HuH-7.5 (cell line): ENCODE data around the gene PPAN.

ENCODE experiments used
- DNase-seq: peaks from one replicate; pipeline ENCODE4 v3.0.0; 2011; ENCODE audit warnings: low spot score

PPAN gene

GRCh38 chr19:10092648-10093294 lies 13.4 kb upstream of the PPAN start:
- no peak for DNase-seq

- DNase-seq = no peak
Measured at GRCh38 chr19:10093295-10094186, 12.6 kb upstream of the PPAN start.

DNA sequence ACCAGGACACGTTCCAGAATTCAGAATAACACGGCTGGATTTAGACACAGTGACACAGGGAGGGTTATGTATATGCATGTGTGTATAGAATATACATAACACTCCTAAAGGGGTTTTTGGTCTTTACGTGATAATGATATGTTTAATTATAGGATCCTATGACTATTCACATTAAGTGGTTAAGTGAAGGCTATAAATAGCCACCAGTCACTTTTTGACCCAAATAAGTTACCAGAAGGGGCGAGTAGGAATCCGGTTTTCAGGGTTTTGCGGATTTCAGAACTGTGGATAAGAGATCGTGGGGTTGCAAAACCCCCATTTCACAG lies 10.6 kb upstream of the PPAN start:
- DNase-seq = no peak

DNA sequence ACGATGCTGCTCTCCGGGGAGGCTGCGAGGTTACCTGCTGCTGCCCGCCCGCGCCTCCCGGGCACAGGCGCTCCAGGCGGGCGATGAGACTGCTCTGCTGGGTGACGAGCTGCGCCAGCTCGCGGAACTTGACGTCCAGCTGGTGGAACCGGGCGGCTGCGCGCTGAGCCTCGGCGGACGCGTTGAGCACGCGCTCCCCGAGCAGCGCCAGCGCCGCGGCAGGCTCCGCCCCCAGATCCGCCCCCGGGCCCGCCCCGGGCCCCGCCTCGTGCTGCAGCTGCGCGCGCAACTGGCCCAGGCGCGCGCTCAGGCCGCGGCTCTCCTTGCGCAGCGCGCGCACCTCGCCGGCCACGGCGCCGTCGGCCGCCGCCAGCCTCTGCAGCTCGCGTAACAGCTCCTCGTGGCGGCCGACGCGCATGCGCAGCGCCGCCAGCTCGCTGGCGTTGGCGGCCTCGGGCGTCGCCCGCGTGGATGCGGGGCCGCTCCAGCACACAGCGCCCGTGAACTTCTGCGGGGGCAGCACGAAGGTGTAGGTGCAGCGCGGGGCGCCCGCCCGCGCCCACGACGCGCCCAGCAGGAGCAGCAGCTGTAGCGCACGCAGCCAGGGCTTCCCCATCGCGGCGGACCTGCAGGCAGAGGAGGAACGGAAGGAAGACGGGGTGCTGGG lies 10.1 kb upstream of the PPAN start:
- peak; percentile 99 for DNase-seq

GRCh38 chr19:10096615-10096963 lies 9.6 kb upstream of the PPAN start:
- DNase-seq = no peak

GRCh38 chr19:10100163-10100785 lies 5.9 kb upstream of the PPAN start:
- DNase-seq = no peak

DNA sequence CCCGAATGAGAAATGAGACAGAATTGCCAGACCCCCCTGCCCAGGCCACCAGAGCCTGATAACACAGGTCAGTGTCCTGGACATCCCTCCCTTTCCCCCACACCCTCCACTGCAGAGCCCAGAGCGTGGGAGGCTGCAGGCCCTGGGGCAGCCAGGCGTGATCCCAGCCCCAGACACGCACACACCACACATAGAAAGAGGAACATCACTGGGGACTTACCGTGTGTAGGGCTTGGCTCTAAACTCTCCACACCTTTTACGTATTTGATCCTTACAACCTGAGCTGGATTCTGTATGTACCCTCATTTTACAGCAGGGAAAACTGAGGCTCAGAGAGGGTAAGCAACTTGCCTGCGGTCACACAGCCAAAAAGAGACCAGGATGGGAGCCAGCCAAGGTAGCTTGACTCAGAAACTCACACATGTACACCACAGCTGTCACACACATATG lies 3.4 kb upstream of the PPAN start:
- DNase-seq = no peak

- no peak for DNase-seq
Measured at GRCh38 chr19:10104130-10104513, 2.0 kb upstream of the PPAN start.

- no peak for DNase-seq
Measured at GRCh38 chr19:10104665-10105508, 1.3 kb upstream of the PPAN start.

DNA sequence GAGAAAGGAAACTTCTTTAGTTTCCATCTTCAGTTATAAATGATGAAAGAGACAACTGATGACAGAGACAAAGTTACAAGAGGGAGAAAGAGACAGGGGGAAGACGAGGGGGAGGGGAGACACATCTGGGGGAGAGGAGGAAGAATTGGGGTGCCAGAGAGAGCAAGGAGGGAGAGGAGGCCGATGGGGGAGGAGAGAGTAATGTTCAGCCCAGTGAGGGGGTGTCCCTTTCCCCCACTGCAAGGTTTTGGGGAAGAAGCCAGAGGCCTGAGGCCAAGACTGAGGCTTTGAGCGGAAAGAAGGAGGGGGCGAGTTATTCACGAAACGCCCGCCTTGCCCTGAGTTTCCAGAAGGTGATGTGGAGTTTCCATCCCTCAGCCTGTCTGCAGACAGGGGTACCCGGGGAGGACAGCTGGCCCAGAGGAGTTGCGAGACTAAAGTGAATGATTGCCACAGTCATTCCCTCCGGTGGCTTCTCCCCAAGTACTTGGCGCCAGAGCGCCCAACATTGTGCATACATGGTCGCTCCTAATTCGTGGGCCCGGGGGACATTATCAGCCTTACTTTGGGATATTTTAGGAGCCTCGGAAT lies 558 bp upstream of the PPAN start:
- peak; percentile 9 for DNase-seq

DNA sequence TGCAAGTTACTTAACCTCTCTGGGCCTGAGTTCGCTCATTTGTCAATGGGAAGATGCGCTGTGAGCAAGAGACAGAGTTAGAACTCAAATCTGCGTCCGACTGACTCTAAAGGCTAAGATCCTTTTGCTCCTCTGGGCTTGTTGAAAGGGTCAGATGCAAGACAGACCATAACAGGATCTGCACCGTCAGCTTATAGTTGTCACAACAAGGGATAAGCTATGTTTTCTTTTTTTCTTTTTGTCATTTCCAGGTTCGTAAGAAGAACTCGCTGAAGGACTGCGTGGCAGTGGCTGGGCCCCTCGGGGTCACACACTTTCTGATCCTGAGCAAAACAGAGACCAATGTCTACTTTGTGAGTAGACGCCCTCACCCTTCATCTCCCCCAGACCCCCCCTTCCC lies 1.1 kb downstream of the PPAN start:
- DNase-seq = no peak

DNA sequence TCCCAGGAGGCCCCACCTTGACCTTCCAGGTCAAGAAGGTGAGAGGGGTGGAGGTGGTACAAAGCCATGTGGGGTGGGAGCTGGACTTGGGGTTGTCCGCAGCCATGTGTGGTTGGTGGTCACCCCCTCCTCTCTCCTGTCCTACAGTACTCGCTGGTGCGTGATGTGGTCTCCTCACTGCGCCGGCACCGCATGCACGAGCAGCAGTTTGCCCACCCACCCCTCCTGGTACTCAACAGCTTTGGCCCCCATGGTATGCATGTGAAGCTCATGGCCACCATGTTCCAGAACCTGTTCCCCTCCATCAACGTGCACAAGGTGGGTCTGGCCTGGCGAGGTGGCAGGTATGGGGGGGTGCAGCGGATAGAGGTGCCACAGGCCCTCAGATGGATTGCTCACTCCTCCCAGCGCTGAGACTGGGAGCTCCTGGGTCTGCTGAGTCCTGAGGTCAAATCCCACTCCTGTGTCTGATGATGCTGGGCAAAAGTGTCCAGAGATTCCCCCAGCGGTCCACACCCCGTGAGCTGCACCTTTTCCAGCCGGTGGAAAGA lies 1.7 kb downstream of the PPAN start:
- DNase-seq = peak; percentile 13

GRCh38 chr19:10109528-10109927 lies 3.4 kb downstream of the PPAN start:
- no peak for DNase-seq

DNA sequence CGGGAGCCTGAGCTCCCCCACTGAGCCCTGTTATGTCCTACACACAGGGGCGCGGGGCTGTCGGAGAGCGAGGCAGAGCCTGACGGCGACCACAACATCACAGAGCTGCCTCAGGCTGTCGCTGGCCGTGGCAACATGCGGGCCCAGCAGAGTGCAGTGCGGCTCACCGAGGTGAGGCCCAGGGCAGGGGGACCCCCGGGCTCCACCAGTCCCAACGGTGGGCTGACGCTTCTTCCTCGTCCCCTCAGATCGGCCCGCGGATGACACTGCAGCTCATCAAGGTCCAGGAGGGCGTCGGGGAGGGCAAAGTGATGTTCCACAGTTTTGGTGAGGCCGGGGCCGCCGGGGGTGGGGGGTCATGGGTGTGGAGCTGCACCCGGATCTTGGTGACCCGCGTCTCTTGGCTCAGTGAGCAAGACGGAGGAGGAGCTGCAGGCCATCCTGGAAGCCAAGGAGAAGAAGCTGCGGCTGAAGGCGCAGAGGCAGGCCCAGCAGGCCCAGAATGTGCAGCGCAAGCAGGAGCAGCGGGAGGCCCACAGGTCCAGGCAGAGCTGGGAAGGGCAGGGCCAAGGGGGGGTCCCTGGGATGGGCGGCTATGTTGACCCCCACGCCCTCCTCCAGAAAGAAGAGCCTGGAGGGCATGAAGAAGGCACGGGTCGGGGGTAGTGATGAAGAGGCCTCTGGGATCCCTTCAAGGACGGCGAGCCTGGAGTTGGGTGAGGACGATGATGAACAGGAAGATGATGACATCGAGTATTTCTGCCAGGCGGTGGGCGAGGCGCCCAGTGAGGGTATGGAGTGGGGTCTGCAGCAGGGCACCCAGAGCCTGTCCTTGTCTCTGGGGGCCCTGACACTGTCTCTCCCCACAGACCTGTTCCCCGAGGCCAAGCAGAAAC lies 4.2 kb downstream of the PPAN start:
- DNase-seq = no peak

DNA sequence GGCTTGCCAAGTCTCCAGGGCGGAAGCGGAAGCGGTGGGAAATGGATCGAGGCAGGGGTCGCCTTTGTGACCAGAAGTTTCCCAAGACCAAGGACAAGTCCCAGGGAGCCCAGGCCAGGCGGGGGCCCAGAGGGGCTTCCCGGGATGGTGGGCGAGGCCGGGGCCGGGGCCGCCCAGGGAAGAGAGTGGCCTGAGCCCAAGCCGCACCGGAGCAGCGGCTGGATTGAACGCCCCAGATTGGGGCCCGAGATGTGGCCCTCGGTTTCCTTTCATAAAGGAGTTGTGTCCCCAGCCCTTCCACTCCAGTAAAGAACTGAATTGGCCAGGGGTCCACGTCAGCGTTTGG lies 4.8 kb downstream of the PPAN start:
- DNase-seq = no peak

- no peak for DNase-seq
Measured at GRCh38 chr19:10111405-10111811, 5.2 kb downstream of the PPAN start, which contains the start of gene P2RY11. TSS of gene P2RY11 (plus strand) at chr19:10111693. CDS start at chr19:10111722, 29 bp downstream.

GRCh38 chr19:10112037-10112761 lies 6.0 kb downstream of the PPAN start:
- no peak for DNase-seq

DNA sequence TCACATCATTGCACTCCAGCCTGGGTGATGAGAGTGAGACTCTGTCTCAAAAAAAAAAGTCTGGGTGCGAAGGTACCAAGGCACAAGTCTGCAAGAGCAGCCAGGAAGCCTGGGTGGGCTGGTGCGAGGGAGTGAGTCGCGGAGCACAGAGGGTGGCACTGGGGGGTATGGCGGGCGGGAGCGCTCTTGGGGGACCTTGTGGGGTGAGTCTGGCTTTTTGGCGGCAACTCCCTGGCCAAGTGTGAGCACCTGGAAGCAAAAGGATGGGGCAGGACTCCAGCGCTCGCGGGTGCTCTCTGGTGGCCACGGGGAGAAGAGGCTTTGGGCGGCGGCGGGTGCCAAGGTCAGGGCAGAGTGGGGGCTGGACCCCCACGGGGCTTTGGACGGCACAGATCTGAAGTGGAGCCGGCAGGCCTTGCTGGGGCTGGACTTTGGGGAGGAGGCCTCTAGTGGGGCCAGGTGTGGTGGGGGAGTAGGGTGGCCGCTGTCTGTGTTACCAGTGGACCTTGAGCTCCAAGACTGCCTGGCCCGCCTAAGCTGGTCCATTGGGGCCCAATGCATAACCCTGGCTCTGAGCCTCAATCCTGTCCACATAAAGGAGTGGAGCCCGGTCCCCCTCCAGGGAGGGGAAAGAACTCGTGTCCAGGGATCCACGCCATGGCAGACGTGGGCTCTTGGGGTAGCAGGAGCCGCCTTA lies 6.9 kb downstream of the PPAN start:
- no peak for DNase-seq

GRCh38 chr19:10113592-10113963 lies 7.4 kb downstream of the PPAN start:
- no peak for DNase-seq
